Measurements from ENCODE around the gene CYP26C1.
A peak's percentile ranks its signal among the peaks of the same experiment; 100 is the strongest.

Gene CYP26C1

DNA sequence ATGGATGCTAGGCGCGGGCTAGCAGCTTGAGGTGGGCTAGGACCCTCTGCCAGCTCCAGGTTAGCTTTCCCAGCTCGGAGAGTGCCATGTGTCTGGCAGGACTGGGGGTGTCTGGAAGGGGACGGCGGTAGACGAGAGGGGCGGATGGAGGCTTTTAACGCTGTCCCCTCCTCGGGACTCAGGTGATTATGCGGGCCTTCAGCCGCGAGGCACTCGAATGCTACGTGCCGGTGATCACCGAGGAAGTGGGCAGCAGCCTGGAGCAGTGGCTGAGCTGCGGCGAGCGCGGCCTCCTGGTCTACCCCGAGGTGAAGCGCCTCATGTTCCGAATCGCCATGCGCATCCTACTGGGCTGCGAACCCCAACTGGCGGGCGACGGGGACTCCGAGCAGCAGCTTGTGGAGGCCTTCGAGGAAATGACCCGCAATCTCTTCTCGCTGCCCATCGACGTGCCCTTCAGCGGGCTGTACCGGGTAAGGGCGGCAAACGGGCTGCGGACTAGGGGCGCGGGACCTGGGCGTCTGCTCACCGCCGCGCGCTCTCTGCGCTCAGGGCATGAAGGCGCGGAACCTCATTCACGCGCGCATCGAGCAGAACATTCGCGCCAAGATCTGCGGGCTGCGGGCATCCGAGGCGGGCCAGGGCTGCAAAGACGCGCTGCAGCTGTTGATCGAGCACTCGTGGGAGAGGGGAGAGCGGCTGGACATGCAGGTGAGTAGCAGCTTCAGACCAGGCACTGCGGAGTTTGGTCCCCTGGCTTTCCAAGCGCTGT is 14.2 kb downstream of the CYP26C1 start:
- DNase-seq (ENCODE audit: insufficient read length, low spot score) (no peak), FAIRE-seq (no peak)

GRCh38 chr10:93075369-93076221 is 15.0 kb downstream of the CYP26C1 start:
- FAIRE-seq (no peak), DNase-seq (ENCODE audit: insufficient read length, low spot score) (no peak)

- FAIRE-seq = no peak
- no peak for DNase-seq (ENCODE audit: insufficient read length, low spot score)
These were observed 16.3 kb downstream of the CYP26C1 start for GRCh38 chr10:93076871-93077270.

GRCh38 chr10:93077860-93078337 is 17.3 kb downstream of the CYP26C1 start:
- DNase-seq (ENCODE audit: insufficient read length, low spot score) (no peak), FAIRE-seq (no peak)

- no peak for FAIRE-seq
These were observed 19.2 kb downstream of the CYP26C1 start for GRCh38 chr10:93079663-93080349.

GRCh38 chr10:93080350-93081046 is 19.9 kb downstream of the CYP26C1 start:
- no peak for FAIRE-seq
- DNase-seq (ENCODE audit: insufficient read length, low spot score) = peak; percentile 78

More at GRCh38 chr10:93079663-93080349, 19.2 kb downstream of the CYP26C1 start:
- DNase-seq (ENCODE audit: insufficient read length, low spot score) = no peak

GRCh38 chr10:93081318-93081717 is 20.7 kb downstream of the CYP26C1 start:
- no peak for DNase-seq (ENCODE audit: insufficient read length, low spot score)
- no peak for FAIRE-seq

- FAIRE-seq = no peak
These were observed 21.2 kb downstream of the CYP26C1 start for GRCh38 chr10:93081834-93082233.

GRCh38 chr10:93083743-93084539 is 23.3 kb downstream of the CYP26C1 start:
- FAIRE-seq = no peak

More at GRCh38 chr10:93081834-93082233, 21.2 kb downstream of the CYP26C1 start:
- no peak for DNase-seq (ENCODE audit: insufficient read length, low spot score)

DNA sequence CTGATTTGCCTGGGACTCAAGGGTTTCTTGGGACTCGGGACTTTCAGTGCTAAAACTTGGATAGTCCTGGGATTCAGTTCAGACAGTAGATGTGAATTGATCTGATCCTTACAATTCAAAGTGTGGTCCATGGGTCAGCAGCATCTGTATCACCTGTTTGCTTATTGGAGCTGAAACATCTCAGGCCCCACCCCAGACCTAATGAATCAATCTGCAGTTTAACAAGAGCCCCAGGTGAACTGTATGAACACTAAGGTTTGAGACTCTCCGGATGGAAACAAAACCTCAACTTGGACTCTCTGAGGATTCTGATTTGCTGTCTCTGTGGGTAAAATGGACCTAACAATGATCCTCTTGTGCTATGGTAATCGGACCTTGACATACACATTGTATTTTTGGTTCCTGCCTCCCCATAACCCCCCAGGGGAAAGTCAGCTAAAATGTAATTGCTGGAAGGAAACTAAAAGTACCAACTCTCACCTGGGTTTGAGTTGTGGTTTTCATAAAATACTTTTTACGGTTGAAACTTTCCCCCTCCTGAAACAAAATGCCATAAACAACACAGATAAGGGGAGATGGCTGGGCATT is 24.8 kb downstream of the CYP26C1 start:
- FAIRE-seq = no peak
- DNase-seq (ENCODE audit: insufficient read length, low spot score) = no peak

More at GRCh38 chr10:93083743-93084539, 23.3 kb downstream of the CYP26C1 start:
- DNase-seq (ENCODE audit: insufficient read length, low spot score) = no peak

DNA sequence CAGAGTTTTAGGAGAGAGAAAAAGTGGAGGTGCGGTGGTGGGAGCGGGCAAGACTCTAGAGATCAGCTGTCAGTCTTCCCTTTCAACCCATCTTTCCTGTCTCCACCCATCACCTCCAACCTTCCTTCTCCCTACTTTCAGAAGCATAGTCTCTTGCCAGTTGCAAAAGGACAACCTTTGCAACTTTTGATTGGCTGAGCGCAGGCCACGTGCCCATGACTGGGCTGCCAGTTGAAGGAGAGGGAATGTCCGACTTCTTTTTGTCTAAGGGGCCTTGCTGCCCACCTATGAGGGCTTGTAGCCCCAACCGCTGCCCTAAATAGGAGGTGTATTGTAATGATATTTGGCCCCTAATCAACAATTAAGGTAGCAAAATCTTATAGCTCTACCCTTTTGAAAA is 25.7 kb downstream of the CYP26C1 start:
- no peak for FAIRE-seq
- DNase-seq (ENCODE audit: insufficient read length, low spot score) = no peak

- FAIRE-seq (no peak), DNase-seq (ENCODE audit: insufficient read length, low spot score) (no peak)
These were observed 27.2 kb downstream of the CYP26C1 start for GRCh38 chr10:93087846-93088245.

- FAIRE-seq = no peak
These were observed 27.9 kb downstream of the CYP26C1 start for GRCh38 chr10:93088466-93088865.

DNA sequence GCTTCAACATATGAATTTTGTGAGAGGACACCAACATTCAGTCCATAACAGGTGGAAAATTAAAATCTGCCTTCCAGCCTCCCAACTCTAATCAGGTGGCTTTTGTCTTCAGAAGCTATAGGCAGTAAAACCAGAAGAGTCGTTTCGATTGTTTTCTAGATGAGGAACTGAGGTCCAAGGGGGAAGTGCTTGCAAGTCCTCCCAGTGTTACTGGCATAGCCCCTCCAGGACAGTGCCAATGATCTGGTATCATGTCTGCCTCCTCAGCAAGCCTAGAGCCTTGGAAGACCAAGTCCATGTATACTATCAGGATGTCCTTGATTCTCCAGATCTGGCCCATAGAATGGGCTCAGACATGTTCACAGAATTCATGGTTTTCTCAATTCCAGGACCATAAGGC is 30.0 kb downstream of the CYP26C1 start:
- DNase-seq (ENCODE audit: insufficient read length, low spot score) (no peak), FAIRE-seq (no peak)

More at GRCh38 chr10:93088466-93088865, 27.9 kb downstream of the CYP26C1 start:
- no peak for DNase-seq (ENCODE audit: insufficient read length, low spot score)

DNA sequence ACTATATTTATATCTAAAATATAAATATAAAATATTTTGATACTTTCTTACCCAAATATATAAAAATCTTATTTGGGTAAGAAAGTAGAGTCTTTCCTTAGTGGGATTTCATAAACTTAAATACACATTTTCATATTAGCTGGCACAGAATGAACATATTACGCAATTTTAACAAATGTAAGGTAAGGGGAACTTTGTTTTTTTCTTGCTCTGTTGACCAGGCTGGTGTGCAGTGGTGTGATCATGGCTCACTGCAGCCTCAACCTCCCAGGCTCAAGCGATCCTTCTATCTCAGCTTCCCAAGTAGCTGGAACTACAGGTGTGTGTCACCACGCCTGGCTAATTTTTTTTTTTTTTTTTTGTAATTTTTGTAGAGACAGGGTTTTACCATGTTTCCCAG is 31.4 kb downstream of the CYP26C1 start:
- FAIRE-seq = no peak
- DNase-seq (ENCODE audit: insufficient read length, low spot score) = no peak

DNA sequence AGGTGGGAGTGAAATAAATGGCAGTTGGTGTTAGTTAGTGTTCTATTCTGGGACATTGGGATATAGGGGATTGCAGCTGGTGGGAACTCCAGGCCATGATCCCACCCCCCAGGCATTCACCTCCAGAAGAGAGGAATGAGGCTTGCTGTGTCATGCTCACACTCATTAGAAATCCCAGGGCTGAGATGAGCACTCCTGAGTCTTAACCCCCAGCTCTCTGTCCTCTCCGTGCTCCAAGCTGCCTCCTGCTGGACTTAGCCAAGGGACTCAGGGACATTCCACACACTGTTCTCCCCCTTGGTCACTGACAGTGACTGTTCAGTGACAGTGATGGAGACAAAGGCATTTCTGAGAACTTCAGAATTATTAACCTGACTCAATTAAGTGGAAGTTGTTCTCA is 34.6 kb downstream of the CYP26C1 start:
- DNase-seq (ENCODE audit: insufficient read length, low spot score) (no peak), FAIRE-seq (no peak)

- FAIRE-seq = no peak
- DNase-seq (ENCODE audit: insufficient read length, low spot score) = no peak
These were observed 36.3 kb downstream of the CYP26C1 start for GRCh38 chr10:93096901-93097300.

GRCh38 chr10:93097386-93097785 is 36.8 kb downstream of the CYP26C1 start:
- no peak for FAIRE-seq

DNA sequence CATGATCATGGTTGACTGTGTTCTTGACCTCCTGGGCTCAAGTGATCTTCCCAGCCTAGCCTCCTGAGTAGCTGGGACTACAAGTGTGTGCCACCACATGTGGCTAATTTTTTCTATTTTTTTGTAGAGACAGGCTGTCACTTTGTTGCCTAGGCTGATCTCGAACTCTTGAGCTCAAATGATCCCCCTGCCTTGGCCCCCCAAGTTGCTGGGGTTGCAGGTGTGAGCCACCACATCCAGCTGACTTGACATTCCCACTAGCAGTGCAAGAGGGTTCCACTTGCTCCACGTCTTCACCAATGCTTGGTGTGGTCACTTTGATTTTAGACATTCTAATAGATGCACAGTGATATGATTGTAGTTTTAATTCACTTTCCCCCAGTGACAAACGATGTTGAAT is 38.2 kb downstream of the CYP26C1 start:
- no peak for DNase-seq (ENCODE audit: insufficient read length, low spot score)
- no peak for FAIRE-seq

More at GRCh38 chr10:93097386-93097785, 36.8 kb downstream of the CYP26C1 start:
- DNase-seq (ENCODE audit: insufficient read length, low spot score) = no peak

Data from HTR-8/SVneo (cell line).